COR-L47 (cell line): Measurements from ENCODE around the gene LINGO4.

Experiments used
- DNase-seq: peaks from one replicate; lab custom pipeline; 2025; lab: John Stamatoyannopoulos, UW

LINGO4 gene

DNA sequence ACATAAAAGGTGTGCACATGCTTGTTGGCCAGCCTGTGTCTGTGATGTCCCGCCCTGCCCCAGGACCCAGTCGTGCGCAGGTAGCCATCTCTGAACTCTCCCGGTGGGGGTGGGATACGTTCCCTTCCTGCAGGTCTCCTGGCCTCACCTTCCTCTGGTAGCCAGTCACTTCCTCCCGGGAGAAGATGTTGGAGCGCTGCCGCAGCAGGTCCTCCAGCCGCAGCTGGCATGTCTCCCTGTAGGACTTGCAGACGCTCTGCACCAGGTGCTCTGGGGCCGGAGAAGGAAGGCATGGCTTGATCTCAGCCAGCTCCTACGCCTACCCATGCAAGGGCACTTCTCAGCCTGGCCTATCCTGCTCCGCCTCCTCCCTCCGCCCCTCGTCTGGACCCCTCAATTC lies 9.2 kb upstream of the LINGO4 start:
- DNase-seq, result no peak

DNA sequence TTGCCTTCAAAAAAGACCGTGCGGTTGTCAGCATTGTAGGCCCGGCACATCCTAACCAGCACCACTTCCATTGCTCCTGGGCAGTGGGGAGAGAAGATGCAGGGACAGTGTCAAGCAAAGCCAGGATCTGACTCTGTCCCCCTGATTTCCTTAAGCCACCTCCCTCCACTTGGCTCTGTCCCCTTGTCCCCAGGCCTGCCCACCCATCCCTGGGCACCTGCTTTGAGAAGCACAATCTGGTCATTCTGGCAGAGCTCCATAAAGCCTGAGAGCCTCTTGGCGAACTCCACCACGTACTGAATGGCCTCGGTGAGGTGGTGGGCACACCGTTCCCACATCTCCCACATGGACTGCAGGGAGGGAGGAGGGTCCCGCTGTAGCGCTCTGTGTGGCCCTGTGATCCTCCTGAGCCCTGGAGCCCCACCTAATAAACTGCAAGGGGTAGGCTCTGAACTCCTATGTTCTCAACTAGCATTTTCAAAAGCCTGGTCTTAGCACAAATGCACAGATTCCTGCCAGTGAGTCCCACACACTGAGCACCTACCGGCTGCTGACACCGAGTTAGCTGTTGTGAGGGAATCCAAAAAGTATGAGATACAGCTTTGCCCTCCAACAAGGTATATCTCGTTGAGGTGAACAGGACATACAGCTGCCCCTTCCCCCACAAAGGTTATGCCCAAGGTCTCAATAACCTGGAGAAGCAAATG lies 8.2 kb upstream of the LINGO4 start:
- DNase-seq, result no peak

DNA sequence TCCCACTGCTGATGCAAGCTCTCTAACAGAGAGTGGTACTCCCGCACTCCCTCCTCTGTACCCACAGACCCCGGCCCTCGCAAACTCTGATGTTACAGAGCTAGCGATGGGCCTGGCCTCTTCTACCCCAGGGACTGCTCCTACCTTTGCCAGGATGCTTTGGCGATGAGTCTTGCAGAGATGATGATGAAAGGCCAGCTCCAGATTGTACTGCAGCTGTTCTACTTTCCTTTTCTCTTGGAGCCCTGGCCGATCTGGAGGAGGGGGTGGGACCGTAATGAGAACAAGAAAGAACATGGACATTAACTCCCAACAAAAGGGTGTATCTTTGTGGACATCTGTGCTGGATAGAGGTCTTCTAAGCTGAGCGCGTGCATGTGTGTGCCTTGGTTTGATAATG lies 6.0 kb upstream of the LINGO4 start:
- no peak for DNase-seq

DNA sequence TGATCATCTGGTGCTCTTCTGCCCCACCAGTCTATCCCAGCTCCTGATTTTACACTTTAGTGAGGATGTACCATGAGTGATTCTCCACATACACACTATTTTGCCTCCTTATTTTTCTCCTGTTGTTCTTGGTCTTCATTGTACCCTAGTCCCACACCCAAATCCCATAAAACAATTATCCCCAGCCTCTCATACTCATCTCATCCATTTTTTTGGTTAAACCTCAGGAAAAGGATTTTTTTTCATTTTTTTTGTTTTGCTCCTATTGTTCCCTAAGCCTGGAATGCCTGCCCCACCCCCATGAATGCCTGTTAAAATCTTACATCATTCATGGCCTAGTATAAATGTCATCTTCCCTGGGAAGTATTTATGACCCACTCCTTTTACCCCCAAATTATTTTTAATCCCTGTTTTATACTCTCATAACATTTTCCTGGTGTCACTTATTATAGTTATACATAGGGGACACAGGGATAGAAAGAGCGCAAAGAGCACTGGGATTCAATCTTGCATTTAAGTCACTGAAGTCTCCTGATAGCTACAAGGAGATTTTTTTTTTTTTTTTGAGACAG lies 4.9 kb upstream of the LINGO4 start:
- DNase-seq, result no peak

DNA sequence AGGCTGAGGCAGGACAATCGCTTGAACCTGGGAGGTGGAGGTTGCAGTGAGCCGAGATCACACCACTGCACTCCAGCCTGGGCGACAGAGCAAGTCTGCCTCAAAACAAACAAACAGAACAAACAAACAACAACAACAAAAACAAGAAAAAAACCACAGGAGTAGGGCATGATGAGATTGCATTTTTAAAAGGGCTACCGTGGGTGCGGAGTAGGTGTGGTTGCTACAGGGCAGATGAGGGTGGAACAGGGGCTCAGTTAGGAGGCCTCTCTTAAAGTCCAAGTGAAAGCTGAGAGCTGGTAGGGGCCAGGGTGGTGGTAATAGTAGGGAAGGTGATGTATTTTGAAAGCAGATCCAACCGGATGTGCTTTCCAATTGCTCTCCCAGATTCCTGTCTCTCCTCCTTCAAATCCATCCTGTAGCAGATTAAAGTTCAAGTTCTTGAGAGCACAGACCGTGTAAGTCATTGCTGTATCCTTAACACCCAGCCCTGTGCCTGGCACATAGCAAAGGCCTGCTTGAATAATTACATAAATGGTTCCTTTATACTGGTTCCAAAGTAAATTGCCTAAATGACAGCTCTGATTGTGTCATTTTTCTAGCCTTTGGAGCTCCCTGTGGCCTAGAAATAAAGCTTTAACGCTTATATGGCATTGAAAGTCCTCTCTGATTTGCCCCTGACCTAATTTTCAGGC lies 4.2 kb upstream of the LINGO4 start:
- DNase-seq, result no peak

DNA sequence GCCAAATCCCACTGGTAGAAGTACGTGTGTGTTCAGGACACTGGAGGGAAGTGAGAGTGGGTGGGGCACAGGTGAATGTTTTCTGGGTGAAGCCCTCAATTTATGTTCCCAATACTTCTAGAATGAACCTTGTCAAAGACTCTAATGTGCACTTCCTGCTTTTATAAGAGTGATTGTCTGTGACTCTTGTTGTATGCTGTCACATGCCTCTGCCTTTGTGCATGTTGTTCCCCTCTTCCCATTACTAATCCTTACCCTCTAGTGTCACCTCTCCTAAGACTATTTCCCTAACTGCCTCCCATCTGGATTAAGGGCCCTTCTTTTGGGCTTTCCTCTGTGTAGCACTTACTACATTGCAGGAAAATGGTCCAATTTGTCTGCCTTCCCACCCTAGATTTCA lies 2.5 kb upstream of the LINGO4 start:
- DNase-seq, result no peak

DNA sequence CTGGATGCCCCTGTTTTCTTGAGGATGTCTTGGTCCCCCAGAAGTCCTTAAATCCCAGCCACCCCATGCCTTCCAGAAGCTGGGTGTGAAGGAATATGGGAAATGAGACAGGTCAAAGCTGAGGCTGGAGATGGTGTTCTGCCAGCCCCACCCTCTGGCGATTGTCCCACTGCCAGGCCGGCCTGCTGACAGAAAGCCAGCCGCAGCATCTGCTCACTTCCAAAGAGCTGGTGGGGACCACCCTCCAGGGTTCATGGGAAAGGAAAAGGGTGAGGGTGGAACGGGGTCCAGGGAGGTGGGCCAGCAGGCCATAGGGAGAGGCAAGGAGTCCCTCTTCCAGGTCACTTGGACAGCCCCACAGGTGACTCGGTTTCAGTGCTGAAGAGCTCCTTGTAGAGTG lies 1.9 kb upstream of the LINGO4 start:
- DNase-seq, result no peak

DNA sequence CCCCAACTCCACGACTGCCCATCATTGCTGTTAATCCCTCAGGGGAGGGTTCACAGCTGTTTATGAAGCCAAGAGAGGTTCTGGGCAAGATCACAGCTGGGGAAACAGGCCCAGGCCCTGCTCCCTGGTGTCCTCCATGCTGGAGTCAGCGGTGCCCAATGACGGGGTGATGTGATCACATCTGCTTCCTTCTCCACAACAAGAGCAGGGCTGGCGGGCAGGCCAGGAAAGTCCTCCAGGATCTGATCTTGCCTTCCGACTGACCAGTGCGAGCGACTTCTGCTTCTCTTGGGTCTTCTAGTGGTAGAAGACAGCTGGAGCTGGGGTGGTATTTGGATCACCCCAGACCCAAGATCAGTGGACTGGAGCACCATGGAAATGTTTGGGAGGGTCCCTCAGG lies 951 bp upstream of the LINGO4 start:
- DNase-seq, result no peak

DNA sequence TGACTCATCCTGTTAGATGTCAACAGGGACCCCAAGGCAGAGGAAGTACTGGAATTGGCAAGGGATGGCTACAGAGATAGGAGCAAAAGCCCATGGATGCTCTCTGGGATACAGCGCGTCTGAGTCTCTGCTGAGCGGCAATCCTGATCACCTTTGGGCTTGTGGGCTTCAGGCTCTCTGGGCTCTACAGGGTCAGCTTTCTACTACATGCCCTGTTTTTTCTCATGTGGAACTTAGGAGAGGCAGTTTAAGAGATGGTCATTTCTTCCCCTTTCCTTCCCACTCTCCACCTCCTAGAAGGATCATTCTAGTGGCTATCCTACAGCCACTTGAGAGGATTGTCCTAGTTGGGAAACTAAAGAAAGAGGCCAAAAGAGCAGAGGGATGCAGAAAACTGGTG lies 1.3 kb downstream of the LINGO4 start:
- no peak for DNase-seq

DNA sequence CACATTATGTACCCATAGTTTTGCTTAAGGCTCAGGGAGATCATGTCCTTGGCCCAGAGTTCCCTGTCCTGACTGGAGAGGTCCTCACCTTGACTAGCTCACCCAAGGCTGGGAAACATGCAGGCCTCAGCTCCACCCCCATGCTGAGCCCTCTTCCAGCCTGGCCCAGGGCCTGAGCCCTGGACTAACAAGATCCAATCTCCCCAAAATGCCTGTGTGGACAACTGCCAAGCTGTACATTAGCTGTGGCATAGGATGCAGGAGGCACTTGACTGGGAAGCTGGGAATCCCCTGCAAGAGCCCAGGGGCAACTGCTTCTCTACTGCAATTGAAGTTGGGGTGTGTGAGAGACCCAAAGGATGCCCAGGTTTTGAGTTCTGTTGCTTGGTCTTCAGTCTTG lies 2.1 kb downstream of the LINGO4 start:
- DNase-seq, result no peak

DNA sequence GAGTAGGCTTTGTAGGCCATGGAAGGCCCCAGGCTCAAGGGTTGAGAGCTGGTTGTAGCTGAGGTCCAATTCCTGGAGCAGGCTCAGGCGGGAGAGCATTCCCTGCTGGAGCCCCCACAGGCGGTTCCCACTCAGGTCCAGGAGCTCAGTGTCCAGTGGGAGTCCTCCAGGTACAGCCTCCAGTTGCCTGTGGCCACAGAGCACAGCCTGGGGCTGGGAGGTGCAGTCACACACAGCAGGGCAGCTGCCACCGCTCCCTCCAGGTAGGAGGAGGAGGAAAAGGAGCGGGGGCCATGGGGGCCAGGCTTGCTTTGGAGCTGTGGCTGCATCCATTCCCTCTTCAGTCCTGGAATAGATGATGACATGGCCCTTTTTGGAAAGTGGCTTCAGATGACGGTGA lies 2.8 kb downstream of the LINGO4 start:
- no peak for DNase-seq

DNA sequence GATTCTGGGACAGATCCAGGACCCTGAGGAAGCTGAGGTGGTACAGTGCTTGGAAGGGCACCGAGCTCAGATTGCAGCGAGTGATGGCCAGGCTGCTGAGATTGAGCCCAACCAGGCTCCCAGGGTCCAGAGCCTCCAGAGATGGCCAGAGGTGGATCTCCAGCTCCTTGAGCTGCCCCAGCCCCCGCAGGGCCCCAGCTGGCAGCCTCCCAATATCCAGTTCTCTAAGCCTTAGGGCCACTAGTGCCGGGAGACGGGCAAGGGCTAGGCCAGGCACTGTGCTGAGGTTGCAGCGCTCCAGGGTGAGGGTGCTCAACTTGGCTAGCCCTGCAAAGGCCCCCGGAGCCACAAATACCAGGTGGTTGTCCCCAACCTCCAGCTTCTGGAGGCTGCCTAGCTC lies 3.4 kb downstream of the LINGO4 start:
- DNase-seq, result no peak

DNA sequence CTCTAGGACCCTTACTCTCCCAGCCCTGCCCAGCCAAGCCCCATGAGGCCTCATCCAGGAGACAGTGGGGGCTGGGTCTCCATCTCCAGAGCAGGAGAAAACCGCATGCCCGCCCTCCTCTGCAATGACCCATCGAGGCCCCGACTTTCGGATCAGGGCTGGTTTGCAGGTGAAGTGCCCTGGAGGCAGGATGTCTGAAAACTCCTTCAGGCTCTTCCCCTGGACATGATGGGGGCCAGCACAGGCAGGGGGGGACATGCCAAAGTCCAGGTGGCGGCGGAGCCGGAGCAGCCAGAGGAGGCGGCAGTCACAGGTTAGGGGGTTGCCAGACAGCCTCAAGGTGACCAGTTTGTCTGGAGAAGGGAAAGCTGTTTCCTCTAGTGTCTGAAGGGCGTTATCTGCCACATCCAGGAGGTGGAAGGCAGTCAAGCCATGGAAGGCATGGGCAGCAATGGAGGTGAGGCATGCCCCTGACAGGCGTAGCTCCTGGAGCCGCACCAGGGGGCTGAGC lies 3.9 kb downstream of the LINGO4 start:
- no peak for DNase-seq

DNA sequence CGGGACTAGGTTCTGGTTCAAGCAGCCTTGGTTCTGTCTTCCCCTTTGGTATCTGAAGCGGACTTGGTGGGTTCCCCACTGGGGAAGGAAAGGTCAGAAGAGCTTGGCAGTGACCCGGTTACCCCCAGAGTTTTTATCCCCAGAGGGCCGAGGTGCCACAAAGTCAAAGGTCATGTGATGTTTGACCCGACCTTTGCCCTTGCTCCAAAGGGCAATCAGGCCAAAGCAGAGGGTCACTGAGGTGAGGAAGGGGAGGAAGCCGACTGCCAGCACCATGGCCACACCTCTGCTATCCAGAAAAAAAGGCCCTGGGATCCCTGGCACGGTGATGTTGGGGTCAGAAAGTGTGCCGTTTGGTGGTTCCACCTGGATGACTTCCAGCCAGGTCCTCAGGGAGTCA lies 4.4 kb downstream of the LINGO4 start:
- DNase-seq, result no peak

DNA sequence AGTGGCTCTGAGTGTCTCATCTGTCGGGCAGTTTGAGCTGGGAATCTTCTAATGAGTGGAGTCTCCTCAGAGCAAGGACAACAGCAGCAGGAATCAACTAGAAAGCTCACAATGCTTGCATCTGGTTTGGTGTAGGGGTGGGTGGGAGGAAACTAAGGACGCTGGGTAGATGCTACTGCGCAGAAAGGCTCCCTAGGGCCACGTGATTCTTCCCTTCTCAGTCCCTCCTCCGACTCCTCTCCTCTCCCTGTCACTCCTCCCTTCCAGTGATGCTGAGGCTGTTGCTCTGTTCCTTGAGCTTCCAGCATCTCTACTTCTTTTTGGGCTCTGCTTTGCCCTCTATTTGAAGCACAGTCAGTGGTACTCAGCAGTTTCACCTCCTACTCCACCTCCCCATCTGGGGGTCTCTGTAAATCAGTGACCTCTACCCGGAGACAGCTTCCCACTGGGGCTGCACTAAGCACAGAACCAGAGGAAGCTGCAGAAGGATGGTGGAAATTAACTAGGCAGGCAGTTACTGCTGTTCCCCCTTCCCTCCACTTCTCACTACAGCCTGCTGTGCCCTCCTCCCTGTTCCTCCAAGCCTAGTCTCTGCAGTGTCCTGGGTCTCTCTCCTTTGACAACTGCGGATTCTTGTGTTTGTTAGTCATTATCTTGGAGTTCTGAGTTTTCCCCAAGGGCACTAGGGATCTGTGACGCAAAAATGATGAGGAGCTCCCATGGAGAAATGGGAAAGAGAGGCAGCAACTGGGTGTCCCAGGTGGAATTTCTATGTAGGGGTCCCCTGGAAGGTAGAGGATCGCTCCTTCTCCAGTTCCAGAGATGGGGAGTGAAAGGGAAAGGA lies 5.8 kb downstream of the LINGO4 start:
- DNase-seq, result no peak

DNA sequence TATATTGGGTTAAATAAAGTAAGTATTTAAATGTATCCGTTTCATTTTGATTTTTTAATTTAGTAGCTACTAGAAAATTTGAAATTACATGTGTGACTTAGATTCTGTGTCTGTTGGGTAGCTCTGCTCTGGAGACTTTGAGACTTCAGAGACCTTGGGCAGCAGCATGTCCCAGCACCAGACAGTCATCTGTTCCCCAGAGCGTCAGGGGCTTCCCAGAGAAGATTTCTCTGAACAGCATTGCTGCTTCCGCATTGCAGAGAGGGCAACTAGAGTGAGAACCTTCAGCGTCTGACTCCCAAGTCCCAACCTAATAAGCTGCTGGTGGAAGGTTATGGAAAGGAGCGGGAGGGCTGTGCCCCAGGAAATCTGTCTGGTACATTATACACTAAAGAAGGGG lies 6.6 kb downstream of the LINGO4 start:
- DNase-seq, result no peak

DNA sequence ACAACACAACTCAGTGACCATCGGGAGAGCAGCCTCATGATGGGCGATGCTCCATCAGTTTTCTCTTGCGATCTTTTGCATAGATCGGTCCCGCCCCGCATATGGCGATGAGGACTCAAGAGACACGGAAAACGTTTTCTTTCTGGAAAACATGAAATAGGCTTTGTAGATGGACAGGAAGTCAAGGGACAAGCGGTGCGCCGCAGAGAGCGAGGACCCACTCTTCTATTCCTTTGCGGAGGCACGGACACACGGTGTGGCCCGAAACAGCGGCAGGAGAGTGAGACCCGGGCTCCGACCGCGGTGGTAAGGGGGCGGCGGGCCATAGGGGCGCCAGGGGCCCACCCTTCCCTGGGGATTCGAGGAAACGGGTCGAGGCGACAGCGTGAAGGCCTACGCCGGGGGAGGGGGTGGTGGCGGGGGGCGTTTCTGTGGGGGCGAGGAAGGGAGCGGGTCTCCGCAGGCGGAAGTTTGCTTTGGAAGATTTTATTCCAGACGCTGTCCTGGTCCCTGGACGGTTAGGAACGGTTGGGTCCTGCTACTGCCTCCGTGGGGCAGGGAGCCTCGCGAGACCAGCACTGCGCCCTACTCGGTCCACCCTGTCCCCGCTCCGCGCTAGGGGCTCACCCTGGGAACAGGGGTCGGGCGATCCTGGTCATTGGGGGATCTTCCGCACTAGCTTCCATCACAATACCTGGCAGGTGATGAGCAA lies 14.1 kb downstream of the LINGO4 start:
- DNase-seq, result peak; percentile 4

DNA sequence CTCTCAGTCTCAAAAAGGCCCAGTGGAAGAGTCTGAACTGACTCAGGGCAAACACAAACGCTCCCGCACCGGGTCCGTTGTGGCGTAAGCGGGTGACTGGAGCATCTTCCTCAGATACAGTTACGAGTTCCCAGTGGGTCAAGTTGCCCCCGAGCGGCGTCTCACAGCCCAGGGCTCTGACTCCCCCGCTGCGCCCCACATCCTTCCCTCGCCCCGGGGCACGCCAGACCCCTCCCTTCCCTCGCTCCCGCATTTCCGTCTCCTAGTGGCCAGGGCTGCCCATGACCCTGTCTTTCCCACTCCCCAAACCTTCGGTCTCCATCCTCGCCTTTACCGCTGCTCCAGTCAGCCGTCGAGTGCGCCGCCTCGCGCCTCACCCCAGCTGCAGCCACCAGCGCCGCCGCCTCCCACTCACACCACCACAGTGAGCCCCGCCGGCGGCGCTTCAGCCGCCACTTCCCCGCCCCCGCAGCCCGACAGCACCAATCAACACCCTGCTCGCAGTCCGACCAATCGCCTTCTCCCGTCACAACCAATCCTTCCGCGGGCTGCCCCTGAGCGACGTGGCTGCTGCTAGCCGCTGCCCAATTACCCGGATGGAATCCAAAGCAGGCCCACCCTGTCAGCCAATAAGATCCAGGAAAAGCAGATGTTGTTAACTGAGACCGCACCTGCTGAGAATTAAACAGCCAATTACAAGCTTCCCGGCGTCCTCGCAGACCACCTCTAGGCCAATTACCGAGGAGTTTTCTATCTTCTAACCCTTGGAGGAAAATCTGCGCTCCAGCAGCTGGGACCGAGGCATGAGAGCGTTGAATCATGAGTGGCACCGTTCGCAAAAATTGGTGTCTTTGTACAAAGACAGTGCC lies 14.9 kb downstream of the LINGO4 start, which contains the start of gene TDRKH:
Gene TDRKH (minus strand): TSS at position 430 of the 869 bp plus-strand sequence. CDS start 7,478 bp downstream, outside the sequence.
- peak; percentile 99 for DNase-seq

DNA sequence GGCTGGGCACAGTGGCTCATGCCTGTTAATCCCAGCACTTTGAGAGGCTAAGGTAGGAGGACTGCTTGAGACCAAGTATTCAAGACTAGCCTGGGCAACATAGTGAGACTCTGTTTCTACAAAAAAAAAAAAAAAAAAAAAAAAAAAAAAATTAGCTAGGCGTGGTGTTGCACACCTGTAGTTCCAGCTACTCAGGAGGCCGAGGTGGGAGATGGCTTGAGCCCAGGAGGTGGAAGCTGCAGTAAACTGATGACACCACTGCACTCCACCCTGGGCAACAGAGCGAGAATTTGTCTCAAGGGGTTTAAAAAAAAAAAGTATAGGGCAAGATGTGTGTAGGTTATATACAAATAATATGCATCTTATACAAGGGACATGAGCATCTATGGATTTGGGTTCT lies 17.5 kb downstream of the LINGO4 start:
- no peak for DNase-seq

DNA sequence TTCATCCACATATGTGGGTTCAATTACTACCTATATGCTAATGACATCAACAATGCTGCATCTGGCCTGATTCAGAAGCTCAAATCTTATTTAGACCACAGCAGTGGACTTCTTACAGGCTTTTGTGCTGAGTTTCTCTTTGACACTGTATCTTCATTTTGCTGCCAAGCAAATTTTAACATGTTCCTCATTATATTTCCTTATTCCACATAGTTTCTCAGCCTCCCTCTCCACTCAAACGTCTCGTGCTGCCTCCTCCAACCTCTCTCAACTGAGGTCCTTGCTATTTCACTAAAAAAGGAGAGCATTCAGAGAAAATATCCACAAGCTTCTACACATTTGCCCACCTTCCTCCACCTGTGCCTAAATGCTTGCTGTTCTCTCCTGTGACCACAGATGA lies 21.4 kb downstream of the LINGO4 start:
- DNase-seq, result no peak

DNA sequence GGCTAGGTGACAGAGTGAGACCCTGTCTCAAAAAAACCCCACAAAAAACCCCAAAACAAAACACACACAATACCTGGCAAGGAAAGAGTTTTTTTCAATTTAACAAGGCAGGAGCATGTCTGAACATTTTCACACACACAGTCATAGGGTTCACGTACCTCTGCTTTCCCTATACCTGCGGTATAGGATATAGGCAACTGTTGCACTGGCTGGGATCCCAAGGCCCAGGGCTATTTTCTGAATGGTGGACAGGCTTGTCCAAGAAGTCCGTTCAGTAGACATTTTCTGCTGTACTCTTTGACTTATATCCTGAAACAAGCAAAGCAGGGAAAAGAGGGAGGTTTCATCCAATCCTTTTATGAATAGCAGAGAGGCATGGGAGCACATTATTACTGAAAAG lies 22.5 kb downstream of the LINGO4 start:
- no peak for DNase-seq
